ENCODE results near the gene ALKBH1. TPM values are rescaled to one million over a fixed set of nuclear protein-coding genes. Genes with fewer than 3 reads are reported as not detected.

ALKBH1 gene
- total and polyA plus RNA-seq, 2 of the 13 experiments (the other 11 are each of a cell fraction or from before 2014, with no cell fraction given), result 12.5 to 14.3 TPM

DNA sequence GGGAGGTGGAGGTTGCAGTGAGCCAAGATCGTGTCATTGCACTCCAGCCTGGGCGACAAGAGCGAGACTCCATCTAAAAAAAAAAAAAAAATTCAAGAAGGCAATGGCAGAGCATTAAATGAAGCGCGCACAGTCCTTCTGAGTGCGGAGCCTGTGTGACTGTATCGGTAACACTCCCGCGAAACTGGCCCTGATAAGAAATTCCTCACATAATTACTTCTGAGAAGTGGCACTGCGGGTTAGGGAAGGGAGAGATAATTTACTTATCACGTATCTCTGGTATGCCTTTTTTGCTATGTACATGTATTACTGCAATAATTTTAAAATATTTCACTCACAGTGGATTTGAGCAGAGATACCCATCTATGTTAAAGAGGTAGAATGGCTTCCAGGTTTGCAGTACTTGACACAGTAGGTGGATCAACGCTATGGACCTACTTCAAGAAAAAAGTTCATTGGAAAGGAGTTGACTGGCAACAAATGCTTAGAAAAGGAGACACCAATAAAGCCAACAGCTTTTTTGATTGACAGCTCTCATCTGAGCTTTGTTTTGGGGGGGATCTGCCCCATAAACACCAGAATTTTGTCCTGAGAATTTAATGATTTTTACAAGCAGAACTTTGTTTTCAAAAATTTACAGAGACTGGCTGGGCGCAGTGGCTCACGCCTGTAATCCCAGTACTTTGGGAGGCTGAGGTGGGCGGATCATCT, 62.1 kb downstream of the ALKBH1 start:
- BruUV-seq (replicated peaks), result no TSS peak
- Histone ChIP-seq H3K36me3 (replicated peaks in 1 of 2; ENCODE audit: control insufficient read depth in 1 of 2, insufficient read depth in 2 of 2, low read length in 2 of 2) (no peaks in the 10 kb centered on the region), H4K20me1 (ENCODE audit: insufficient read depth, low read length) (no peaks in the 10 kb centered on the region), H3K79me2 (ENCODE audit: insufficient read depth, low read length) (no peaks in the 10 kb centered on the region), H3K9ac (ENCODE audit: insufficient read depth, low read depth, low read length) (no peak overlapping the region), H3K4me1 (ENCODE audit: insufficient read depth, low read length) (peaks cover 19% of the 10 kb centered on the region), H2AFZ (ENCODE audit: low read length) (no peak overlapping the region), H3K9me3 (ENCODE audit: low read length) (no peaks in the 10 kb centered on the region), H3K4me2 (ENCODE audit: low read depth, low read length) (no peak overlapping the region), H3K27ac (ENCODE audit: extremely low read length, insufficient read depth, low read length) (no peak overlapping the region), H3K27me3 (ENCODE audit: control insufficient read depth in 1 of 2, insufficient read depth in 2 of 2, low read length in 2 of 2) (peaks cover 0 to 1% of the 10 kb centered on the region in 2 experiments; a peak in 1 of 5 replicates), H3K4me3 (replicated peaks in 1 of 3; ENCODE audit: insufficient read depth in 1 of 3, low read depth in 2 of 3, low read length in 3 of 3) (no peak overlapping the region)
- DNase-seq (ENCODE audit: low spot score) (no peak), ATAC-seq (no peak), FAIRE-seq (no peak)
- TF ChIP-seq MATR3 (CRISPR knock-in tag; IDR thresholded peaks at IDR 0.05), result no peak
- TF ChIP-seq NFATC3 (CRISPR knock-in tag; IDR thresholded peaks at IDR 0.05), result no peak
- no peak for TF ChIP-seq ATAD3A (CRISPR knock-in tag; IDR thresholded peaks at IDR 0.05)
- TF ChIP-seq BRF2 (CRISPR knock-in tag; IDR thresholded peaks at IDR 0.05), result no peak
- no peak for TF ChIP-seq POLR2AphosphoS2 (IDR thresholded peaks at IDR 0.05; ENCODE audit: low read depth, low read length)
- TF ChIP-seq MYNN (CRISPR knock-in tag; IDR thresholded peaks at IDR 0.05; ENCODE audit: low read depth), result no peak
- CTCF ChIA-PET (ENCODE audit: low intra/inter-chr PET ratio, low total read pairs), result no interaction called here
- intact Hi-C loops (cut with micrococcal nuclease; ENCODE audit: unreplicated experiment) (no loop called here), in situ Hi-C loops (cut with HindIII; ENCODE audit: extremely low pct_ligation_motif_present, low pct_unique_long_range_greater_than_20kb) (no loop called here)
- POLR2A ChIA-PET, result no interaction called here
- WGBS (ENCODE audit: low lambda C conversion rate), result 69% methylated on average over 15 of the region's 15 CpGs

GRCh38 chr14:77642407-77642806, 65.4 kb downstream of the ALKBH1 start:
- H3K36me3 ChIP-seq (replicated peaks in 1 of 2; ENCODE audit: control insufficient read depth in 1 of 2, insufficient read depth in 2 of 2, low read length in 2 of 2), result no peaks in the 10 kb centered on the region
- H3K27me3 ChIP-seq (ENCODE audit: control insufficient read depth in 1 of 2, insufficient read depth in 2 of 2, low read length in 2 of 2), result peaks cover 0 to 1% of the 10 kb centered on the region in 2 experiments; a peak in 1 of 5 replicates
- H2AFZ ChIP-seq (ENCODE audit: low read length), result no peak overlapping the region
- H3K9ac ChIP-seq (ENCODE audit: insufficient read depth, low read depth, low read length), result no peak overlapping the region
- ChIA-PET CTCF (ENCODE audit: low intra/inter-chr PET ratio, low total read pairs) (no interaction called here), POLR2A (no interaction called here)
- H3K79me2 ChIP-seq (ENCODE audit: insufficient read depth, low read length), result no peaks in the 10 kb centered on the region
- WGBS (ENCODE audit: low lambda C conversion rate), result 52% methylated on average over 7 of the region's 7 CpGs
- no peak overlapping the region for H3K27ac ChIP-seq (ENCODE audit: extremely low read length, insufficient read depth, low read length)
- intact Hi-C loops (cut with micrococcal nuclease; ENCODE audit: unreplicated experiment), result no loop called here
- H3K4me1 ChIP-seq (ENCODE audit: insufficient read depth, low read length), result peaks cover 18% of the 10 kb centered on the region
- no peak overlapping the region for H3K4me2 ChIP-seq (ENCODE audit: low read depth, low read length)
- no peak for DNase-seq (ENCODE audit: low spot score)
- in situ Hi-C loops (cut with HindIII; ENCODE audit: extremely low pct_ligation_motif_present, low pct_unique_long_range_greater_than_20kb), result no loop called here
- FAIRE-seq, result no peak
- no peaks in the 10 kb centered on the region for H3K9me3 ChIP-seq (ENCODE audit: low read length)
- H4K20me1 ChIP-seq (ENCODE audit: insufficient read depth, low read length), result no peaks in the 10 kb centered on the region
- BruUV-seq (replicated peaks), result no TSS peak
- no peak overlapping the region for H3K4me3 ChIP-seq (replicated peaks in 1 of 3; ENCODE audit: insufficient read depth in 1 of 3, low read depth in 2 of 3, low read length in 3 of 3)
- no peak for ATAC-seq
- TF ChIP-seq RFX3 (CRISPR knock-in tag; IDR thresholded peaks at IDR 0.05), result no peak
- TF ChIP-seq JARID2 (CRISPR knock-in tag; IDR thresholded peaks at IDR 0.05; ENCODE audit: insufficient replicate concordance), result no peak
- TF ChIP-seq, protein P1, sequence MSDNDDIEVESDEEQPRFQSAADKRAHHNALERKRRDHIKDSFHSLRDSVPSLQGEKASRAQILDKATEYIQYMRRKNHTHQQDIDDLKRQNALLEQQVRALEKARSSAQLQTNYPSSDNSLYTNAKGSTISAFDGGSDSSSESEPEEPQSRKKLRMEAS (IDR thresholded peaks at IDR 0.05), result no peak
- no peak for TF ChIP-seq IKZF4 (CRISPR knock-in tag; IDR thresholded peaks at IDR 0.05; ENCODE audit: borderline replicate concordance, low read depth, not compliant biosample characterization)
- no peak for TF ChIP-seq ZNF207 (IDR thresholded peaks at IDR 0.05; ENCODE audit: borderline replicate concordance)
- TF ChIP-seq, protein P2, sequence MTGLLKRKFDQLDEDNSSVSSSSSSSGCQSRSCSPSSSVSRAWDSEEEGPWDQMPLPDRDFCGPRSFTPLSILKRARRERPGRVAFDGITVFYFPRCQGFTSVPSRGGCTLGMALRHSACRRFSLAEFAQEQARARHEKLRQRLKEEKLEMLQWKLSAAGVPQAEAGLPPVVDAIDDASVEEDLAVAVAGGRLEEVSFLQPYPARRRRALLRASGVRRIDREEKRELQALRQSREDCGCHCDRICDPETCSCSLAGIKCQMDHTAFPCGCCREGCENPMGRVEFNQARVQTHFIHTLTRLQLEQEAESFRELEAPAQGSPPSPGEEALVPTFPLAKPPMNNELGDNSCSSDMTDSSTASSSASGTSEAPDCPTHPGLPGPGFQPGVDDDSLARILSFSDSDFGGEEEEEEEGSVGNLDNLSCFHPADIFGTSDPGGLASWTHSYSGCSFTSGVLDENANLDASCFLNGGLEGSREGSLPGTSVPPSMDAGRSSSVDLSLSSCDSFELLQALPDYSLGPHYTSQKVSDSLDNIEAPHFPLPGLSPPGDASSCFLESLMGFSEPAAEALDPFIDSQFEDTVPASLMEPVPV (CRISPR knock-in tag; IDR thresholded peaks at IDR 0.05), result no peak
